ENCODE results near the gene CD5L.

- TF ChIP-seq EZH2phosphoT487 (IDR thresholded peaks at IDR 0.05; ENCODE audit: low read depth, severe bottlenecking, unreplicated experiment) (no peak), CTCF (IDR thresholded peaks at IDR 0.05; ENCODE audit: poor library complexity) (no peak), EZH2 (IDR thresholded peaks at IDR 0.05; ENCODE audit: borderline replicate concordance) (no peak)
Measured at GRCh38 chr1:157803851-157804250, 37.8 kb downstream of the CD5L start.

Data from hepatocyte (in vitro differentiated cells).